ENCODE data around the gene KLK15. TPM values are rescaled to one million over a fixed set of nuclear protein-coding genes. Genes with fewer than 3 reads are reported as not detected.
A peak's percentile ranks its signal among the peaks of the same experiment; 100 is the strongest.

The KLK15 gene
- total RNA-seq, 4 donors from 2014 or later = 1.3 to 3.8 TPM; not detected in 2

- peak; percentile 49 for DNase-seq
- H3K4me1 ChIP-seq = peaks cover 0 to 23% (median 18%) of the 10 kb centered on the region in 4 donors
- peak overlapping the region in 3 of 4 donors; percentile 66 to 73 (median 70) for H3K27ac ChIP-seq
- peaks cover 25% of the 10 kb centered on the region for H3K27me3 ChIP-seq
- intact Hi-C loops (cut with DNase I; ENCODE audit: low total_unique reads) (no loop called here), in situ Hi-C loops (cut with MboI; ENCODE audit: low pct_ligation_motif_present in 1 of 4, low pct_unique_long_range_greater_than_20kb in 1 of 4, low sequenced_read_pairs in 3 of 4) (no loop called here)
- no peaks in the 10 kb centered on the region for H3K36me3 ChIP-seq
- no peak overlapping the region for H3K4me3 ChIP-seq
- no peaks in the 10 kb centered on the region for H3K9me3 ChIP-seq
- WGBS, 2 donors (ENCODE audit: low coverage in 1 of 2) = 58% methylated on average over 10 of the region's 10 CpGs; no CpG with 5 or more reads in 1 of the 2 donors
- TF ChIP-seq POLR2AphosphoS5 (IDR thresholded peaks at IDR 0.05) = peak in 1 of 3 donors; percentile 21
- TF ChIP-seq CTCF (IDR thresholded peaks at IDR 0.05) = no peak
Measured at GRCh38 chr19:50837300-50837699, 3.9 kb upstream of the KLK15 start.

GRCh38 chr19:50836543-50837195 lies 3.3 kb upstream of the KLK15 start:
- H3K27me3 ChIP-seq = peaks cover 25% of the 10 kb centered on the region
- TF ChIP-seq EP300 (IDR thresholded peaks at IDR 0.05; ENCODE audit: low read depth) = no peak
- TF ChIP-seq POLR2AphosphoS5 (IDR thresholded peaks at IDR 0.05) = no peak
- no peak for TF ChIP-seq CTCF (IDR thresholded peaks at IDR 0.05)
- no peak for TF ChIP-seq POLR2A (IDR thresholded peaks at IDR 0.05)
- no peaks in the 10 kb centered on the region for H3K36me3 ChIP-seq
- peak overlapping the region in 3 of 4 donors; percentile 66 to 73 (median 70) for H3K27ac ChIP-seq
- WGBS, 2 donors (ENCODE audit: low coverage in 1 of 2) = 40% methylated on average over 18 of the region's 19 CpGs; no CpG with 5 or more reads in 1 of the 2 donors
- DNase-seq = peak; percentile 17
- in situ Hi-C loops (cut with MboI; ENCODE audit: low pct_ligation_motif_present in 1 of 4, low pct_unique_long_range_greater_than_20kb in 1 of 4, low sequenced_read_pairs in 3 of 4) = no loop called here
- no peaks in the 10 kb centered on the region for H3K9me3 ChIP-seq
- peak overlapping the region in 2 of 4 donors; percentile 48 to 67 for H3K4me3 ChIP-seq
- peaks cover 0 to 23% (median 18%) of the 10 kb centered on the region in 4 donors for H3K4me1 ChIP-seq
- intact Hi-C loops (cut with DNase I; ENCODE audit: low total_unique reads) = no loop called here

- intact Hi-C loops (cut with DNase I; ENCODE audit: low total_unique reads) = no loop called here
- TF ChIP-seq EP300 (IDR thresholded peaks at IDR 0.05; ENCODE audit: low read depth) = no peak
- TF ChIP-seq POLR2AphosphoS5 (IDR thresholded peaks at IDR 0.05) = peak; percentile 57 to 90 (median 85)
- peak; percentile 82 for TF ChIP-seq POLR2A (IDR thresholded peaks at IDR 0.05)
- Histone ChIP-seq H3K36me3 (no peaks in the 10 kb centered on the region), H3K9me3 (no peaks in the 10 kb centered on the region), H3K4me1 (peaks cover 0 to 23% (median 18%) of the 10 kb centered on the region in 4 donors), H3K4me3 (peak overlapping the region; percentile 31 to 67 (median 44)), H3K27me3 (peaks cover 25% of the 10 kb centered on the region), H3K27ac (peak overlapping the region; percentile 56 to 73 (median 68))
- DNase-seq = peak; percentile 89
- 2 to 3% methylated on average over 11 to 53 of the region's 67 CpGs for WGBS, 2 donors (ENCODE audit: low coverage in 1 of 2)
- in situ Hi-C loops (cut with MboI; ENCODE audit: low pct_ligation_motif_present in 1 of 4, low pct_unique_long_range_greater_than_20kb in 1 of 4, low sequenced_read_pairs in 3 of 4) = no loop called here
Measured at GRCh38 chr19:50835785-50836542, 2.6 kb upstream of the KLK15 start.

- H3K9me3 ChIP-seq = no peaks in the 10 kb centered on the region
- intact Hi-C loops (cut with DNase I; ENCODE audit: low total_unique reads) (no loop called here), in situ Hi-C loops (cut with MboI; ENCODE audit: low pct_ligation_motif_present in 1 of 4, low pct_unique_long_range_greater_than_20kb in 1 of 4, low sequenced_read_pairs in 3 of 4) (no loop called here)
- peak; percentile 54 for DNase-seq
- WGBS, 2 donors (ENCODE audit: low coverage in 1 of 2) = 26% methylated on average over 13 of the region's 13 CpGs; no CpG with 5 or more reads in 1 of the 2 donors
- H3K27me3 ChIP-seq = peaks cover 25% of the 10 kb centered on the region
- H3K36me3 ChIP-seq = no peaks in the 10 kb centered on the region
- H3K4me1 ChIP-seq = peaks cover 0 to 23% (median 18%) of the 10 kb centered on the region in 4 donors
- H3K27ac ChIP-seq = peak overlapping the region; percentile 56 to 73 (median 68)
- H3K4me3 ChIP-seq = peak overlapping the region; percentile 31 to 67 (median 44)
- TF ChIP-seq POLR2AphosphoS5 (IDR thresholded peaks at IDR 0.05) (no peak), CTCF (IDR thresholded peaks at IDR 0.05) (no peak), EP300 (IDR thresholded peaks at IDR 0.05; ENCODE audit: low read depth) (no peak), POLR2A (IDR thresholded peaks at IDR 0.05) (no peak)
Measured at GRCh38 chr19:50835103-50835784, 1.9 kb upstream of the KLK15 start.

All from transverse colon (tissue), 4 donors.